Keratinocyte (primary cell): ENCODE measurements around the gene NAA15.

Source experiments
- CTCF ChIP-seq, 3 experiments: IDR thresholded peaks in 1 of 3; conservative IDR thresholded peaks in 1 of 3; optimal IDR thresholded peaks in 1 of 3; 2 replicates in 2 of 3; 3 replicates in 1 of 3; pipeline versions ENCODE3 to v1.5.1; 2011; ENCODE audit warnings: low read length in 3 of 3, mild to moderate bottlenecking in 3 of 3, moderate library complexity in 2 of 3, control low read depth in 1 of 3, inconsistent platforms in 1 of 3; ENCODE audit not compliant: insufficient read depth in 2 of 3; ENCODE audit errors: extremely low read depth in 1 of 3
- EZH2 ChIP-seq: IDR thresholded peaks from one replicate; pipeline ENCODE4 v1.6.1; 2012; ENCODE audit warnings: inconsistent platforms, mild to moderate bottlenecking, low read length, moderate library complexity

GRCh38 chr4:139295206-139295941, 5.9 kb upstream of the NAA15 start:
- peak; percentile 84 to 97 (median 93) for TF ChIP-seq CTCF (optimal IDR thresholded peaks at IDR 0.05 in 1 of 3, IDR thresholded peaks at IDR 0.05 in 1 of 3, conservative IDR thresholded peaks at IDR 0.05 in 1 of 3; ENCODE audit: extremely low read depth in 1 of 3, insufficient read depth in 2 of 3, low read length in 3 of 3)
- TF ChIP-seq EZH2 = no peak
